T-helper 9 cell (primary cell): ENCODE measurements around the gene APOBEC3F.
"Not testable (repeated sequence)": the region's sequence is repeated elsewhere in the genome, so short reads cannot be mapped to it uniquely, and the experiment has no call there.

Experiments used
- DNase-seq: peaks from one replicate; pipeline ENCODE4 v3.0.0-alpha.2; 2020
- total RNA-seq, 2 donors: gene quantifications; one replicate each; lab custom pipeline; 2026; lab: John Stamatoyannopoulos, UW

The APOBEC3F gene
- 8.4 to 10.5 reads per million in 2 donors for total RNA-seq

- DNase-seq = peak; percentile 43
These were observed at the start of gene APOBEC3F for GRCh38 chr22:39040538-39041296. Gene APOBEC3F (plus strand): TSS chr22:39040864. CDS start chr22:39040961, 97 bp downstream.

GRCh38 chr22:38992871-38993371, 47.7 kb upstream of the APOBEC3F start:
- DNase-seq = not testable (repeated sequence)

GRCh38 chr22:38996105-38996504, 44.6 kb upstream of the APOBEC3F start:
- no peak for DNase-seq

- DNase-seq = no peak
These were observed 43.1 kb upstream of the APOBEC3F start for GRCh38 chr22:38997518-38997917.

GRCh38 chr22:39003165-39003638, 37.5 kb upstream of the APOBEC3F start:
- DNase-seq = peak; percentile 63

- no peak for DNase-seq
These were observed 33.5 kb upstream of the APOBEC3F start for GRCh38 chr22:39007177-39007576.

GRCh38 chr22:39008271-39008850, 32.3 kb upstream of the APOBEC3F start:
- DNase-seq = not testable (repeated sequence)

GRCh38 chr22:39010946-39011345, 29.7 kb upstream of the APOBEC3F start:
- DNase-seq = no peak

GRCh38 chr22:39012533-39013511, 27.8 kb upstream of the APOBEC3F start:
- no peak for DNase-seq

GRCh38 chr22:39013561-39013941, 27.1 kb upstream of the APOBEC3F start:
- not testable (repeated sequence) for DNase-seq

- peak; percentile 56 for DNase-seq
These were observed 26.5 kb upstream of the APOBEC3F start, which contains the start of gene APOBEC3C for GRCh38 chr22:39013942-39014722. Gene APOBEC3C (plus strand): TSS chr22:39014257. CDS start chr22:39014363, 106 bp downstream.

GRCh38 chr22:39014723-39015121, 25.9 kb upstream of the APOBEC3F start:
- DNase-seq = not testable (repeated sequence)

GRCh38 chr22:39016592-39016991, 24.1 kb upstream of the APOBEC3F start:
- no peak for DNase-seq

- DNase-seq = no peak
These were observed 22.9 kb upstream of the APOBEC3F start for GRCh38 chr22:39017596-39018365.

- DNase-seq = not testable (repeated sequence)
These were observed 20.5 kb upstream of the APOBEC3F start for GRCh38 chr22:39020021-39020651.

- no peak for DNase-seq
These were observed 19.0 kb upstream of the APOBEC3F start for GRCh38 chr22:39021552-39022250.

GRCh38 chr22:39024519-39025308, 15.9 kb upstream of the APOBEC3F start:
- DNase-seq = no peak

- DNase-seq = no peak
These were observed 14.0 kb upstream of the APOBEC3F start for GRCh38 chr22:39026509-39027150.
